SK-N-MC (cell line): Measurements from ENCODE around the gene SUMO1.

Source experiments
- EZH2 ChIP-seq: fragments of 200-600 bp; sonication (generic); IDR thresholded peaks from one replicate; pipeline ENCODE4 v1.6.1; 2017; ENCODE audit warnings: antibody characterized with exemption
- POLR2AphosphoS5 ChIP-seq: IDR thresholded peaks from 2 replicates; pipeline ENCODE4 v1.6.1; 2012; ENCODE audit warnings: mild to moderate bottlenecking, low read depth, low read length, borderline replicate concordance

- TF ChIP-seq POLR2AphosphoS5 (no peak), EZH2 (no peak)
Observed at GRCh38 chr2:202208526-202208925, 29.9 kb downstream of the SUMO1 start.
